Suprapubic skin (tissue), 4 donors: ENCODE results near the gene REV3L. TPM values are rescaled to one million over a fixed set of nuclear protein-coding genes. Genes with fewer than 3 reads are reported as not detected.

Experiments used
- DNase-seq, 2 donors: peaks; one replicate each; pipeline ENCODE4 v3.0.0-alpha.2; 2019; ENCODE audit warnings: low spot score in 2 of 2
- H3K27ac ChIP-seq: fragments of 200-600 bp; sonication (generic); one replicate; pipeline ENCODE4 v1.5.1; 2019
- H3K27me3 ChIP-seq: fragments of 200-600 bp; sonication (generic); one replicate; pipeline ENCODE4 v1.5.1; 2019
- H3K36me3 ChIP-seq: fragments of 200-600 bp; sonication (generic); one replicate; pipeline ENCODE4 v1.5.1; 2019
- H3K4me1 ChIP-seq: fragments of 200-600 bp; sonication (generic); one replicate; pipeline ENCODE4 v1.5.1; 2019
- H3K4me3 ChIP-seq: fragments of 200-600 bp; sonication (generic); one replicate; pipeline ENCODE4 v1.5.1; 2019; ENCODE audit warnings: mild to moderate bottlenecking
- H3K9me3 ChIP-seq: fragments of 200-600 bp; sonication (generic); one replicate; pipeline ENCODE4 v1.5.1; 2019
- CTCF ChIP-seq, 2 donors: fragments of 200-600 bp in 1 of 2; fragments of 450-650 bp in 1 of 2; sonication (generic) in 1 of 2; IDR thresholded peaks; one replicate each; pipeline ENCODE4 v1.5.1; 2016 to 2019; ENCODE audit warnings: antibody characterized with exemption in 2 of 2, mild to moderate bottlenecking in 1 of 2, moderate library complexity in 1 of 2
- EP300 ChIP-seq: sonication (generic); formaldehyde crosslinking; IDR thresholded peaks from one replicate; pipeline ENCODE4 v1.6.1; 2017; ENCODE audit warnings: antibody characterized with exemption
- POLR2A ChIP-seq, 2 donors: fragments of 450-650 bp; IDR thresholded peaks; one replicate each; pipeline ENCODE4 v1.6.1; 2017; ENCODE audit warnings: antibody characterized with exemption in 2 of 2, mild to moderate bottlenecking in 2 of 2, moderate library complexity in 2 of 2
- POLR2AphosphoS5 ChIP-seq, 3 donors: sonication (generic); formaldehyde crosslinking; IDR thresholded peaks; one replicate each; pipeline ENCODE4 v1.6.1; 2017; ENCODE audit warnings: antibody characterized with exemption in 3 of 3
- WGBS: methylation state at CpG from one replicate; pipeline ENCODE4 v1.1.5; 2018; 5-methylcytosine and 5-hydroxymethylcytosine counted together
- total RNA-seq, 4 donors: library from RNA; depleted of rRNA; stranded (reverse); fragments of >200 nt; gene quantifications; one replicate each; pipeline ENCODE4 v1.1.0, GENCODE V29; 2016

REV3L gene
- total RNA-seq, 4 donors from 2014 or later: 15.7 to 47.5 (median 21.5) TPM

GRCh38 chr6:111283707-111284106 lies 199.3 kb downstream of the REV3L start:
- 73% methylated on average over 2 of the region's 2 CpGs for WGBS
- DNase-seq: no peak

GRCh38 chr6:111282515-111282914 lies 200.5 kb downstream of the REV3L start:
- no peak for DNase-seq
- no peaks in the 10 kb centered on the region for H3K9me3 ChIP-seq
- 97% methylated on average over 1 of the region's 1 CpG for WGBS
- TF ChIP-seq POLR2A (IDR thresholded peaks at IDR 0.05): no peak
- TF ChIP-seq POLR2AphosphoS5 (IDR thresholded peaks at IDR 0.05): no peak
- no peak for TF ChIP-seq EP300
- no peak for TF ChIP-seq CTCF (IDR thresholded peaks at IDR 0.05)
- no peaks in the 10 kb centered on the region for H3K4me1 ChIP-seq
- no peak overlapping the region for H3K27ac ChIP-seq
- no peaks in the 10 kb centered on the region for H3K27me3 ChIP-seq
- H3K36me3 ChIP-seq: peaks cover 39% of the 10 kb centered on the region
- H3K4me3 ChIP-seq: no peak overlapping the region

More at GRCh38 chr6:111283707-111284106, 199.3 kb downstream of the REV3L start:
- no peaks in the 10 kb centered on the region for H3K9me3 ChIP-seq
- H3K4me3 ChIP-seq: no peak overlapping the region
- H3K36me3 ChIP-seq: peaks cover 27% of the 10 kb centered on the region
- H3K4me1 ChIP-seq: no peaks in the 10 kb centered on the region
- H3K27ac ChIP-seq: no peak overlapping the region
- TF ChIP-seq CTCF (IDR thresholded peaks at IDR 0.05) (no peak), EP300 (no peak), POLR2AphosphoS5 (IDR thresholded peaks at IDR 0.05) (no peak), POLR2A (IDR thresholded peaks at IDR 0.05) (no peak)
- H3K27me3 ChIP-seq: no peaks in the 10 kb centered on the region

GRCh38 chr6:111280445-111280955 lies 202.5 kb downstream of the REV3L start:
- Histone ChIP-seq H3K36me3 (peaks cover 48% of the 10 kb centered on the region), H3K27ac (no peak overlapping the region), H3K4me3 (no peak overlapping the region), H3K9me3 (no peaks in the 10 kb centered on the region), H3K27me3 (no peaks in the 10 kb centered on the region), H3K4me1 (no peaks in the 10 kb centered on the region)
- TF ChIP-seq CTCF (IDR thresholded peaks at IDR 0.05) (no peak), EP300 (no peak), POLR2A (IDR thresholded peaks at IDR 0.05) (no peak)
- DNase-seq: no peak
- WGBS: 93% methylated on average over 4 of the region's 4 CpGs

- Histone ChIP-seq H3K36me3 (peaks cover 60% of the 10 kb centered on the region), H3K27ac (no peak overlapping the region), H3K9me3 (peaks cover 16% of the 10 kb centered on the region), H3K4me1 (no peaks in the 10 kb centered on the region), H3K4me3 (no peak overlapping the region), H3K27me3 (no peaks in the 10 kb centered on the region)
- no peak for DNase-seq
- TF ChIP-seq EP300 (no peak), POLR2A (IDR thresholded peaks at IDR 0.05) (no peak), POLR2AphosphoS5 (IDR thresholded peaks at IDR 0.05) (no peak), CTCF (IDR thresholded peaks at IDR 0.05) (no peak)
- WGBS: 86% methylated on average over 2 of the region's 2 CpGs
These were observed 204.3 kb downstream of the REV3L start for GRCh38 chr6:111278731-111279130.

- TF ChIP-seq POLR2AphosphoS5 (IDR thresholded peaks at IDR 0.05): no peak
- no peak for TF ChIP-seq POLR2A (IDR thresholded peaks at IDR 0.05)
- no peak for TF ChIP-seq CTCF (IDR thresholded peaks at IDR 0.05)
- TF ChIP-seq EP300: no peak
These were observed 205.2 kb downstream of the REV3L start for GRCh38 chr6:111277819-111278218.

More at GRCh38 chr6:111277819-111278218, 205.2 kb downstream of the REV3L start:
- Histone ChIP-seq H3K27me3 (no peaks in the 10 kb centered on the region), H3K4me1 (no peaks in the 10 kb centered on the region), H3K36me3 (peaks cover 63% of the 10 kb centered on the region), H3K27ac (no peak overlapping the region), H3K4me3 (no peak overlapping the region), H3K9me3 (peaks cover 17% of the 10 kb centered on the region)
- DNase-seq: no peak
- WGBS: 93% methylated on average over 1 of the region's 1 CpG
